A673 (cell line): ENCODE results near the gene GDF15. TPM values are rescaled to one million over a fixed set of nuclear protein-coding genes. Genes with fewer than 3 reads are reported as not detected.

Experiments used
- BruUV-seq: library from RNA; stranded (reverse); fragments of 400-500 nt; replicated peaks from 2 replicates; lab custom pipeline; 2021; lab: Mats Ljungman, UMichigan
- CTCF ChIA-PET: fragments of 300-600 bp; sonication (Branson Sonifier 250); formaldehyde crosslinking; loops from one replicate; lab custom pipeline; 2022; ENCODE audit warnings: antibody characterized with exemption; lab: Charles Lee
- POLR2A ChIA-PET: fragments of 300-600 bp; sonication (Branson Sonifier 250); formaldehyde crosslinking; loops from one replicate; lab custom pipeline; 2022; ENCODE audit warnings: antibody characterized with exemption; ENCODE audit not compliant: low non-redundant PET; lab: Charles Lee
- DNase-seq: peaks from one replicate; pipeline ENCODE4 v3.0.0-alpha.2; 2015; ENCODE audit warnings: low spot score
- H3K27ac ChIP-seq: fragments of 200-600 bp; sonication (generic); 2 replicates; pipeline ENCODE4 v1.5.1; 2016; ENCODE audit warnings: mixed run types, low read depth, mild to moderate bottlenecking, mixed read lengths, antibody characterized with exemption, low read length; ENCODE audit not compliant: poor library complexity, severe bottlenecking
- H3K27me3 ChIP-seq: fragments of 200-600 bp; sonication (generic); replicated peaks from 2 replicates; pipeline ENCODE4 v1.6.1; 2017; ENCODE audit warnings: mixed run types, low read depth, mild to moderate bottlenecking, mixed read lengths, antibody characterized with exemption, low read length; ENCODE audit not compliant: insufficient read depth, poor library complexity
- H3K36me3 ChIP-seq: fragments of 200-600 bp; sonication (generic); 2 replicates; pipeline ENCODE4 v1.6.1; 2016; ENCODE audit warnings: mixed run types, mild to moderate bottlenecking, mixed read lengths, antibody characterized with exemption, low read length; ENCODE audit not compliant: insufficient read depth, poor library complexity, severe bottlenecking
- H3K4me1 ChIP-seq: fragments of 200-600 bp; sonication (generic); 2 replicates; pipeline ENCODE4 v1.6.1; 2017; ENCODE audit warnings: mixed run types, mild to moderate bottlenecking, mixed read lengths, antibody characterized with exemption, low read length; ENCODE audit not compliant: insufficient read depth, poor library complexity, severe bottlenecking
- H3K4me3 ChIP-seq: fragments of 200-600 bp; sonication (generic); 2 replicates; pipeline ENCODE4 v1.5.1; 2016; ENCODE audit warnings: low read depth, mixed run types, mild to moderate bottlenecking, mixed read lengths, low read length; ENCODE audit not compliant: poor library complexity, severe bottlenecking
- H3K9me3 ChIP-seq: fragments of 200-600 bp; sonication (generic); 2 replicates; pipeline ENCODE4 v1.6.1; 2016; ENCODE audit warnings: mixed run types, low read depth, mild to moderate bottlenecking, mixed read lengths, antibody characterized with exemption, low read length; ENCODE audit not compliant: poor library complexity, severe bottlenecking
- EZH2 ChIP-seq: fragments of 200-600 bp; sonication (generic); IDR thresholded peaks from 2 replicates; pipeline ENCODE4 v1.6.1; 2017; ENCODE audit warnings: borderline replicate concordance, low read depth, mild to moderate bottlenecking, mixed read lengths, antibody characterized with exemption, low read length; ENCODE audit not compliant: poor library complexity, severe bottlenecking
- intact Hi-C: fragments of 100-400 bp; cut with micrococcal nuclease; formaldehyde crosslinking; loops from one replicate; pipeline ENCODE4 v1.10.0; 2022; ENCODE audit not compliant: unreplicated experiment
- total RNA-seq: library from RNA; stranded (reverse); gene quantifications from 2 replicates; pipeline ENCODE4 v1.2.3, GENCODE V29; 2021
- TF ChIP-seq, protein P1 (sequence below): fragments of 300-800, 200-600 bp; sonication (generic); conservative IDR thresholded peaks from 2 replicates; pipeline ENCODE4 v1.5.1; 2017; ENCODE audit warnings: low read depth, mild to moderate bottlenecking, antibody characterized with exemption, low read length, moderate library complexity, mixed read lengths

GDF15 gene
- total RNA-seq, 1 experiment from 2014 or later = 4.0 TPM

DNA sequence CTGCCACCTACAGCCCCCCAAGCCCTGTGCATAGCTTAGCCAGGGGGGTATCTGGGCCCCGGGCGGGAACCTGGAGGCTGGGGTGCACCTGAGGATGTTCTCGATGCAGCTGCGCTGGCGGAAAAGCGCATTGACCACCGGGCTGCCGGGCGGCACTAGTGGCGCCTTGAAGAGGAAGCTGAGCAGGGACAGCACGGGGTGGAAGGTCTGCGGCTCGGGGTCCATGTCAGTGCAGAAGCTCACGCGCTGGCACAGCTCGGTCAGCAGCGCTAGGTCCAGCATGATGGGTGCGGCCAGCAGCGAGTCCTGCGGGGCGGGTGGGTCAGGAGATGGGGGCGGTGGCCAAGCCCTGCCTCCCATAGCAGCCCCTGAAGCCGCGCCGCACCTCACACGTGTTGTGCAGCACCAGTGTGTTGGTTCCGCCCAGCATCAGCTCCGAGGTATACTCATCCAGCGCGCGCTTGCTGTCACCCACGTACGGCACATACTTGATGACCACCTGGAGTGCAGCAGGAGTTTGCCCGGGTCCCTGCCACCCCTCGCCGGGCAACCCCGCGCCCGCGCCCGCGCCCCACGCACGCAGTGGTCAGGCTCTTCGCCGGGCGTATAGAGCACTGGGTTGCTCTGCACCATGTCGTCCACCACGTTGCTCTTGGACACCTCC is 49.4 kb downstream of the GDF15 start:
- CTCF ChIA-PET = interaction anchor here (0.8 kb wide), 1 partner anchor 156 kb away, joined by 3 read pairs; no protein-coding TSS in a partner anchor
- H3K36me3 ChIP-seq = peaks cover 35% of the 10 kb centered on the region
- H3K27ac ChIP-seq = peak overlapping the region; percentile 50
- TF ChIP-seq, protein P1, sequence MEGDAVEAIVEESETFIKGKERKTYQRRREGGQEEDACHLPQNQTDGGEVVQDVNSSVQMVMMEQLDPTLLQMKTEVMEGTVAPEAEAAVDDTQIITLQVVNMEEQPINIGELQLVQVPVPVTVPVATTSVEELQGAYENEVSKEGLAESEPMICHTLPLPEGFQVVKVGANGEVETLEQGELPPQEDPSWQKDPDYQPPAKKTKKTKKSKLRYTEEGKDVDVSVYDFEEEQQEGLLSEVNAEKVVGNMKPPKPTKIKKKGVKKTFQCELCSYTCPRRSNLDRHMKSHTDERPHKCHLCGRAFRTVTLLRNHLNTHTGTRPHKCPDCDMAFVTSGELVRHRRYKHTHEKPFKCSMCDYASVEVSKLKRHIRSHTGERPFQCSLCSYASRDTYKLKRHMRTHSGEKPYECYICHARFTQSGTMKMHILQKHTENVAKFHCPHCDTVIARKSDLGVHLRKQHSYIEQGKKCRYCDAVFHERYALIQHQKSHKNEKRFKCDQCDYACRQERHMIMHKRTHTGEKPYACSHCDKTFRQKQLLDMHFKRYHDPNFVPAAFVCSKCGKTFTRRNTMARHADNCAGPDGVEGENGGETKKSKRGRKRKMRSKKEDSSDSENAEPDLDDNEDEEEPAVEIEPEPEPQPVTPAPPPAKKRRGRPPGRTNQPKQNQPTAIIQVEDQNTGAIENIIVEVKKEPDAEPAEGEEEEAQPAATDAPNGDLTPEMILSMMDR = no peak
- TF ChIP-seq EZH2 = no peak
- TSS peak; percentile 78 for BruUV-seq
- no peaks in the 10 kb centered on the region for H3K27me3 ChIP-seq
- DNase-seq = peak; percentile 54
- H3K4me3 ChIP-seq = no peak overlapping the region
- H3K9me3 ChIP-seq = no peaks in the 10 kb centered on the region
- POLR2A ChIA-PET = interaction anchor here (0.6 kb wide), 1 partner anchor 142 kb away, joined by 6 read pairs; no protein-coding TSS in a partner anchor
- H3K4me1 ChIP-seq = peaks cover 71% of the 10 kb centered on the region
- intact Hi-C loops = no loop called here

DNA sequence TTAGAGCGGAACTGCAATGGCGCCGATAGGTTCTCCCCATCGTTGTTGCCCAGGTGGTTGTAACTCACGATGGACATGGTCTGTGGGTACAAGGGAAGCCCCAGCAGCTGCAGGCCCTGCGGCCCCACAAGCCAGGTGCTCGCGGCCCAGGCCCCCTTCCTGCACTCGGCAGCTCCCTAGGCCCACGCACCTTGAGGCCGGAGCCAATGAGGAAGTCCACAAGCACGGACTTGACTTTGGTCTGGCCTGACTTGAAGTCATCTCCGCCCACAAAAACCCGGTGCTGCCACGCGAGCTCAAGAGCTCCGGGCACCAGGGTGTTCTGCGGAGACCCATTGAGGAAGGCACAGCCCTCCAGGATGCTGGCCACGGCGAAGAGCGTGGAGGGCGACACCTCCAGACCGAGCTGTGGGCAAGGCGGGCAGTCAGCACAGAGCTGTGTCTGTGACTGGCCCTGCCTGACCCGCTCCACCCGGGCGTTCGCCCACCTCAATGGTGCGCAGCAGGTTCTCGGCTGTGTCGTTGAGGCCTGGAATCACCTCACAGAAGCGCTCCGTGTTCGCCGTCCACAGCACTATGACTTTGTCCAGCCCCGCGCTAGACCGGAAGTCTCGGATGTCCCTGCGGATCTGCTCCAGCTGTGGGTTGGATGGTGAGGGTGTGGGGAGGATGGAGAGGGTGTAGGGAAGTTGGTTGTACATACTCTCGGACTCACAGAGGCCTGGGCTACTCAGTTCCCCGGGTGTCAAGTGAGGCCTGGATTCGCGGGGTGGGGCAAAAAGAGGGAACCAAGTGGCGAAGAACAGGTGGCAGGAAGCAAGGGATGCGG is 50.1 kb downstream of the GDF15 start:
- Histone ChIP-seq H3K9me3 (no peaks in the 10 kb centered on the region), H3K36me3 (peaks cover 30% of the 10 kb centered on the region), H3K27ac (peak overlapping the region; percentile 50), H3K27me3 (no peaks in the 10 kb centered on the region), H3K4me3 (peak overlapping the region; percentile 66), H3K4me1 (peaks cover 63% of the 10 kb centered on the region)
- DNase-seq = no peak
- BruUV-seq = no TSS peak
- intact Hi-C loops = no loop called here
- TF ChIP-seq, protein P1 = no peak
- TF ChIP-seq EZH2 = no peak
- ChIA-PET CTCF (interaction anchor here (0.8 kb wide), 1 partner anchor 157 kb away, joined by 3 read pairs; no protein-coding TSS in a partner anchor), POLR2A (interaction anchor here (0.6 to 0.7 kb wide), 3 partner anchors 143 to 1097 kb away, joined by 4 to 9 read pairs (median 6); no protein-coding TSS in a partner anchor)

DNA sequence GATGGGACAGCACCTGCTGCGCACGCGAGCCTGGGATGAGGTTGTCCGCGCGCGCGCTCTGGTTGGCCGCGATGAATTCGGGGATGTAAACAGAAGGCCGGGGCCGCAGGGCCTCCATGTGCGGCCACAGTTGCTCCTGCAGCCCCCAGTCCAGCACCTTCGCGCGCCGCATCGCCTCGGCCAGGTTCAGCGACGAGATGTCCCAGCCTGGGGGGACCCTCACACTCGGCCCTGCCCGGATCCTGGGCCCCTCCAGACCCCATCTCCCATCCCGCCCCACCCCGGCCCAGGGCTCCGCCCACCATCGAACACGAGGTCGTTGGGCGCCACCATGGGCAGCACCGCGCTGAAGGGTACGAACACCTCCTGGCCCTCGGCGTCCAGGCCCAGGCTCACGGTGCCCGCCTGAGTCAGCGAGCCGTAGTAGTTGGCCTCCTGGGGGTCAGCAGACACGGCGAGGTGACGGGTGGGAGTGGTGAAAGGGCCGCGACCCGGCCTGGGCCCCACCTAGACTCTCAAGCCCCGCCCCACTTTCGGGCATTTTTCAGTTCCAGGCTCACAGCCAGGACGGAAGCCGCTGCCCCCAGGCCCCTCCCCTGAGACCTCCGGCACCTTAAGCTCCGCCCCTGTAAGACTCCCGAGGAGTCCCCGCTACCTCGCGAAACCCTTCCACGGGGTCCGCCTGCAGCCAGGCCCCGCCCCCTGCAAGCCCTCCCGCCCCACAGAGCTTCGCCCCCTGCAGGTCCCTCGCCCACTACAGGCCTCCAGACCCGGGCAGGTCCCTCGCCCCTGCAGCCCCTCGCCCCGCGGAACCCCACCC is 50.9 kb downstream of the GDF15 start:
- ChIA-PET POLR2A (interaction anchor here (0.6 kb wide), 1 partner anchor 139 kb away, joined by 3 read pairs; no protein-coding TSS in a partner anchor), CTCF (interaction anchor here (0.6 kb wide), 2 partner anchors 9 to 88 kb away, joined by 5 to 6 read pairs; no protein-coding TSS in a partner anchor)
- Histone ChIP-seq H3K27me3 (no peaks in the 10 kb centered on the region), H3K4me3 (peak overlapping the region; percentile 66), H3K27ac (peak overlapping the region; percentile 50), H3K4me1 (peaks cover 55% of the 10 kb centered on the region), H3K9me3 (no peaks in the 10 kb centered on the region), H3K36me3 (peaks cover 30% of the 10 kb centered on the region)
- intact Hi-C loops = no loop called here
- TF ChIP-seq, protein P1 = no peak
- TF ChIP-seq EZH2 = no peak
- no TSS peak for BruUV-seq
- peak; percentile 96 for DNase-seq
